IMR-90 (cell line): ENCODE measurements around the gene CORO7. TPM values are rescaled to one million over a fixed set of nuclear protein-coding genes. Genes with fewer than 3 reads are reported as not detected.

ENCODE experiments used
- ATAC-seq: fragments of 200-7000 bp; cut with Tn5 transposase; 2 replicates; pipeline ENCODE4 v1.9.1; 2020; ENCODE audit warnings: low read depth, mild to moderate bottlenecking, moderate library complexity
- BruUV-seq: library from RNA; stranded (reverse); fragments of 400-500 nt; replicated peaks from 2 replicates; lab custom pipeline; 2021; lab: Mats Ljungman, UMichigan
- CTCF ChIA-PET: fragments of 300-600 bp; formaldehyde crosslinking; extraction: SDS; loops from one replicate; lab custom pipeline; 2021; ENCODE audit warnings: antibody characterized with exemption; lab: Yijun Ruan, JAX
- POLR2A ChIA-PET: fragments of 300-600 bp; sonication (Branson Sonifier 250); formaldehyde crosslinking; loops from one replicate; lab custom pipeline; 2022; ENCODE audit warnings: antibody characterized with exemption; ENCODE audit not compliant: unreplicated experiment; lab: Charles Lee
- DNase-seq: peaks from one replicate; pipeline ENCODE4 v3.0.0; 2013
- H2AFZ ChIP-seq: replicated peaks from 2 replicates; pipeline ENCODE3; 2013; ENCODE audit warnings: low read length, mild to moderate bottlenecking; ENCODE audit not compliant: poor library complexity
- H2AK5ac ChIP-seq: 2 replicates; pipeline ENCODE4 v1.6.1; 2013; ENCODE audit warnings: low read depth, low read length, inconsistent platforms
- H2AK9ac ChIP-seq: replicated peaks from 2 replicates; pipeline ENCODE3; 2013; ENCODE audit warnings: mild to moderate bottlenecking, low read depth, low read length, moderate library complexity; ENCODE audit not compliant: poor library complexity
- H2BK120ac ChIP-seq: 2 replicates; pipeline ENCODE4 v1.6.1; 2013; ENCODE audit warnings: low read depth, low read length, inconsistent platforms
- H2BK15ac ChIP-seq: 3 replicates; pipeline ENCODE4 v1.6.1; 2013; ENCODE audit warnings: low read depth, low read length, inconsistent platforms
- H2BK20ac ChIP-seq: 2 replicates; pipeline ENCODE4 v1.6.1; 2013; ENCODE audit warnings: low read depth, mild to moderate bottlenecking, inconsistent platforms, low read length, moderate library complexity
- H2BK5ac ChIP-seq: 2 replicates; pipeline ENCODE4 v1.6.1; 2013; ENCODE audit warnings: mild to moderate bottlenecking, low read depth, low read length, inconsistent platforms; ENCODE audit not compliant: poor library complexity, severe bottlenecking
- H3K14ac ChIP-seq: replicated peaks from 2 replicates; pipeline ENCODE4 v1.6.1; 2013; ENCODE audit warnings: low read depth, low read length, inconsistent platforms
- H3K18ac ChIP-seq: 2 replicates; pipeline ENCODE4 v1.6.1; 2013; ENCODE audit warnings: low read depth, low read length, control low read depth
- H3K23ac ChIP-seq: 2 replicates; pipeline ENCODE4 v1.6.1; 2013; ENCODE audit warnings: low read depth, low read length, inconsistent platforms
- H3K27ac ChIP-seq: 2 replicates; pipeline ENCODE4 v1.5.1; 2013; ENCODE audit warnings: mild to moderate bottlenecking, control low read depth, low read length; ENCODE audit not compliant: insufficient read depth
- H3K27me3 ChIP-seq: 2 replicates; pipeline ENCODE4 v1.6.1; 2013; ENCODE audit warnings: low read length; ENCODE audit not compliant: control insufficient read depth, insufficient read depth
- H3K36me3 ChIP-seq: 2 replicates; pipeline ENCODE4 v1.6.1; 2013; ENCODE audit warnings: low read length, mixed read lengths; ENCODE audit not compliant: control insufficient read depth, insufficient read depth
- H3K4ac ChIP-seq: 2 replicates; pipeline ENCODE4 v1.6.1; 2013; ENCODE audit warnings: low read depth, low read length, inconsistent platforms
- H3K4me1 ChIP-seq: 2 replicates; pipeline ENCODE4 v1.6.1; 2013; ENCODE audit warnings: low read length, mixed read lengths; ENCODE audit not compliant: control insufficient read depth, insufficient read depth
- H3K4me2 ChIP-seq: 2 replicates; pipeline ENCODE4 v1.6.1; 2013; ENCODE audit warnings: low read depth, mild to moderate bottlenecking, control low read depth, low read length, moderate library complexity
- H3K4me3 ChIP-seq: 2 replicates; pipeline ENCODE4 v1.5.1; 2013; ENCODE audit warnings: low read depth, mild to moderate bottlenecking, control low read depth, low read length, moderate library complexity; ENCODE audit not compliant: insufficient read depth
- H3K56ac ChIP-seq: 2 replicates; pipeline ENCODE4 v1.6.1; 2013; ENCODE audit warnings: low read length, inconsistent platforms; ENCODE audit not compliant: insufficient read depth; ENCODE audit errors: extremely low read depth
- H3K79me1 ChIP-seq, 2 experiments: 2 replicates each; pipeline ENCODE4 v1.6.1; 2013; ENCODE audit warnings: low read length in 2 of 2, inconsistent platforms in 1 of 2, low read depth in 1 of 2
- H3K9ac ChIP-seq: 2 replicates; pipeline ENCODE4 v1.6.1; 2013; ENCODE audit warnings: low read depth, low read length, control low read depth
- H3K9me1 ChIP-seq: 2 replicates; pipeline ENCODE4 v1.6.1; 2013; ENCODE audit warnings: low read length, inconsistent platforms; ENCODE audit not compliant: insufficient read depth
- H3K9me3 ChIP-seq: 2 replicates; pipeline ENCODE4 v1.6.1; 2013; ENCODE audit warnings: low read length; ENCODE audit not compliant: control insufficient read depth, insufficient read depth
- H4K20me1 ChIP-seq: 2 replicates; pipeline ENCODE4 v1.6.1; 2013; ENCODE audit warnings: low read length, inconsistent platforms; ENCODE audit not compliant: insufficient read depth
- H4K5ac ChIP-seq: 2 replicates; pipeline ENCODE4 v1.6.1; 2013; ENCODE audit warnings: mild to moderate bottlenecking, low read depth, low read length, control low read depth
- H4K8ac ChIP-seq, 2 experiments: 2 replicates each; pipeline ENCODE4 v1.6.1; 2013; ENCODE audit warnings: low read depth in 2 of 2, low read length in 2 of 2, control low read depth in 1 of 2, inconsistent platforms in 1 of 2
- H4K91ac ChIP-seq: 2 replicates; pipeline ENCODE4 v1.6.1; 2013; ENCODE audit warnings: low read depth, low read length, inconsistent platforms; ENCODE audit not compliant: insufficient read depth
- CHD1 ChIP-seq: IDR thresholded peaks from 2 replicates; pipeline ENCODE4 v1.6.1; 2012; ENCODE audit warnings: low read depth, low read length, improper control_type of control experiment
- CTCF ChIP-seq: conservative IDR thresholded peaks from 2 replicates; pipeline ENCODE4 v1.5.1; 2012; ENCODE audit warnings: mild to moderate bottlenecking, low read depth, low read length, improper control_type of control experiment
- FOS ChIP-seq: fragments of 150-350 bp; IDR thresholded peaks from 2 replicates; pipeline ENCODE4 v1.6.1; 2016; ENCODE audit warnings: low read depth, low read length
- MAFK ChIP-seq: IDR thresholded peaks from 2 replicates; pipeline ENCODE4 v1.6.1; 2012; ENCODE audit warnings: low read depth, low read length, improper control_type of control experiment
- MAZ ChIP-seq: IDR thresholded peaks from 2 replicates; pipeline ENCODE4 v1.6.1; 2012; ENCODE audit warnings: low read depth, mild to moderate bottlenecking, low read length, improper control_type of control experiment, moderate library complexity, borderline replicate concordance
- NFE2L2 ChIP-seq: fragments of 150-350 bp; IDR thresholded peaks from 2 replicates; pipeline ENCODE4 v1.6.1; 2016; ENCODE audit warnings: low read depth, mild to moderate bottlenecking, low read length
- POLR2A ChIP-seq: IDR thresholded peaks from 2 replicates; pipeline ENCODE4 v1.6.1; 2012; ENCODE audit warnings: mild to moderate bottlenecking, low read depth, low read length
- RAD21 ChIP-seq: IDR thresholded peaks from 2 replicates; pipeline ENCODE4 v1.6.1; 2012; ENCODE audit warnings: low read length, improper control_type of control experiment
- RCOR1 ChIP-seq: IDR thresholded peaks from 2 replicates; pipeline ENCODE4 v1.6.1; 2012; ENCODE audit warnings: mild to moderate bottlenecking, low read length, improper control_type of control experiment; ENCODE audit not compliant: insufficient replicate concordance
- RFX5 ChIP-seq: IDR thresholded peaks from 2 replicates; pipeline ENCODE4 v1.8.0; 2012; ENCODE audit warnings: low read depth, mild to moderate bottlenecking, low read length, moderate library complexity
- SMC3 ChIP-seq: fragments of 150-350 bp; IDR thresholded peaks from 2 replicates; pipeline ENCODE4 v1.6.1; 2016; ENCODE audit warnings: low read depth, mild to moderate bottlenecking, antibody characterized with exemption, low read length, moderate library complexity
- USF2 ChIP-seq: fragments of 150-350 bp; IDR thresholded peaks from 2 replicates; pipeline ENCODE4 v1.6.1; 2017; ENCODE audit warnings: mild to moderate bottlenecking, antibody characterized with exemption, low read length, low read depth
- WGBS, 2 experiments: methylation state at CpG; one replicate each; pipeline versions ENCODE4 v1.1.5 to v1.1.7; 2013; ENCODE audit warnings: missing lambda C conversion rate in 2 of 2; ENCODE audit not compliant: insufficient read length in 1 of 2; ENCODE audit errors: extremely low coverage in 2 of 2; 5-methylcytosine and 5-hydroxymethylcytosine counted together
- dilution Hi-C: fragments of 300-500 bp; cut with HindIII; formaldehyde crosslinking; loops from one replicate; pipeline ENCODE4 v1.14.3; 2018; ENCODE audit warnings: low sequenced_read_pairs; ENCODE audit not compliant: unreplicated experiment
- in situ Hi-C: fragments of 300-500 bp; cut with MboI; formaldehyde crosslinking; loops from 3 replicates; pipeline ENCODE4 v1.14.3; 2019; ENCODE audit warnings: low sequenced_read_pairs, inconsistent platforms, mixed read lengths
- intact Hi-C: fragments of 100-400 bp; cut with micrococcal nuclease; formaldehyde crosslinking; loops from 2 replicates; pipeline ENCODE4 v1.10.0; 2022
- polyA plus RNA-seq, 3 experiments: library from polyadenylated mRNA; depleted of rRNA; stranded (reverse); fragments of >200 nt; gene quantifications; 2 replicates each; pipeline ENCODE4 v1.2.3, GENCODE V29; 2012; ENCODE audit warnings: low replicate concordance in 1 of 3
- total RNA-seq: library from RNA; depleted of rRNA; stranded (reverse); fragments of >200 nt; gene quantifications from 2 replicates; pipeline ENCODE4 v1.2.3, GENCODE V29; 2012

CORO7 gene
- total and polyA plus RNA-seq, 2 of the 4 experiments (the other 2 are of a cell fraction): 6.3 to 26.7 TPM

- 73% methylated on average over 3 of the region's 6 CpGs; no CpG with 5 or more reads in 1 of the 2 experiments for WGBS, 2 experiments
- Histone ChIP-seq H3K27ac (peak overlapping the region; percentile 57), H3K14ac (peak overlapping the region; percentile 20; the same call in 1 of the 2 replicates), H3K4me1 (peaks cover 27% of the 10 kb centered on the region), H3K79me1 (peaks cover 0 to 32% of the 10 kb centered on the region in 2 experiments; a peak in 2 of 4 replicates), H3K56ac (no peak overlapping the region), H2BK5ac (peak overlapping the region; percentile 22), H2BK120ac (peak overlapping the region; percentile 66), H2BK15ac (peak overlapping the region; percentile 97; the same call in 1 of the 3 replicates), H3K9ac (no peak overlapping the region), H3K9me3 (no peaks in the 10 kb centered on the region), H3K23ac (peak overlapping the region; percentile 7; the same call in 1 of the 2 replicates), H4K5ac (peak overlapping the region; percentile 9; the same call in 1 of the 2 replicates), H4K20me1 (no peaks in the 10 kb centered on the region), H3K27me3 (no peaks in the 10 kb centered on the region), H3K9me1 (peaks cover 13% of the 10 kb centered on the region), H3K18ac (peak overlapping the region; percentile 8), H2BK20ac (peak overlapping the region; percentile 44; the same call in 1 of the 2 replicates), H2AK5ac (peak overlapping the region; percentile 92), H2AFZ (peak overlapping the region; percentile 84), H3K4me3 (no peak overlapping the region), H3K4ac (peak overlapping the region; percentile 84), H4K91ac (peak overlapping the region; percentile 80), H4K8ac (peak overlapping the region; percentile 69 to 79), H3K4me2 (no peak overlapping the region), H2AK9ac (peak overlapping the region; percentile 91), H3K36me3 (peaks cover 9% of the 10 kb centered on the region)
- in situ Hi-C loops: no loop called here
- ATAC-seq (peak; percentile 17; the same call in 1 of the 2 replicates), DNase-seq (no peak)
- ChIA-PET CTCF (interaction anchor here (1.8 kb wide), 1 partner anchor 9 kb away, joined by 13 read pairs; no protein-coding TSS in a partner anchor), POLR2A (no interaction called here)
- no TSS peak for BruUV-seq
- TF ChIP-seq NFE2L2 (no peak), MAZ (no peak), RFX5 (no peak), POLR2A (no peak), SMC3 (no peak), CTCF (no peak), FOS (no peak), CHD1 (no peak), RCOR1 (no peak), USF2 (no peak), RAD21 (no peak), MAFK (no peak)
- intact Hi-C loops: no loop called here
- dilution Hi-C loops: no loop called here
Measured at GRCh38 chr16:4393240-4393600, 23.2 kb downstream of the CORO7 start.
